ENCODE data around the gene COPS7A. TPM values are rescaled to one million over a fixed set of nuclear protein-coding genes. Genes with fewer than 3 reads are reported as not detected.
"Not testable (repeated sequence)": the region's sequence is repeated elsewhere in the genome, so short reads cannot be mapped to it uniquely, and the experiment has no call there.

COPS7A gene
- total RNA-seq, 6 experiments from 2014 or later: 103 to 122 (median 108) TPM

GRCh38 chr12:6729186-6729585, 5.3 kb downstream of the COPS7A start:
- DNase-seq: no peak
- Mint-ChIP-seq H3K27me3 (ENCODE audit: insufficient read depth) (no peaks in the 10 kb centered on the region; the same call in 1 of the 2 replicates), H3K9me3 (no peaks in the 10 kb centered on the region), H3K36me3 (ENCODE audit: low read depth) (peaks cover 15% of the 10 kb centered on the region; the same call in 1 of the 2 replicates), H3K4me3 (no peak overlapping the region), H3K4me1 (ENCODE audit: low read depth) (peaks cover 12% of the 10 kb centered on the region), H3K27ac (no peak overlapping the region)
- TF ChIP-seq, protein P1, sequence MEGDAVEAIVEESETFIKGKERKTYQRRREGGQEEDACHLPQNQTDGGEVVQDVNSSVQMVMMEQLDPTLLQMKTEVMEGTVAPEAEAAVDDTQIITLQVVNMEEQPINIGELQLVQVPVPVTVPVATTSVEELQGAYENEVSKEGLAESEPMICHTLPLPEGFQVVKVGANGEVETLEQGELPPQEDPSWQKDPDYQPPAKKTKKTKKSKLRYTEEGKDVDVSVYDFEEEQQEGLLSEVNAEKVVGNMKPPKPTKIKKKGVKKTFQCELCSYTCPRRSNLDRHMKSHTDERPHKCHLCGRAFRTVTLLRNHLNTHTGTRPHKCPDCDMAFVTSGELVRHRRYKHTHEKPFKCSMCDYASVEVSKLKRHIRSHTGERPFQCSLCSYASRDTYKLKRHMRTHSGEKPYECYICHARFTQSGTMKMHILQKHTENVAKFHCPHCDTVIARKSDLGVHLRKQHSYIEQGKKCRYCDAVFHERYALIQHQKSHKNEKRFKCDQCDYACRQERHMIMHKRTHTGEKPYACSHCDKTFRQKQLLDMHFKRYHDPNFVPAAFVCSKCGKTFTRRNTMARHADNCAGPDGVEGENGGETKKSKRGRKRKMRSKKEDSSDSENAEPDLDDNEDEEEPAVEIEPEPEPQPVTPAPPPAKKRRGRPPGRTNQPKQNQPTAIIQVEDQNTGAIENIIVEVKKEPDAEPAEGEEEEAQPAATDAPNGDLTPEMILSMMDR (IDR thresholded peaks at IDR 0.05): no peak

- H3K27me3 Mint-ChIP-seq (ENCODE audit: insufficient read depth): no peaks in the 10 kb centered on the region
- H3K27ac Mint-ChIP-seq: no peak overlapping the region
- DNase-seq: no peak
- no peak overlapping the region for H3K4me3 Mint-ChIP-seq
- peaks cover 15% of the 10 kb centered on the region; the same call in 1 of the 2 replicates for H3K36me3 Mint-ChIP-seq (ENCODE audit: low read depth)
- no peaks in the 10 kb centered on the region for H3K9me3 Mint-ChIP-seq
- peaks cover 10% of the 10 kb centered on the region for H3K4me1 Mint-ChIP-seq (ENCODE audit: low read depth)
- TF ChIP-seq, protein P1 (IDR thresholded peaks at IDR 0.05): no peak; the same call in 1 of the 2 replicates
These were observed 6.3 kb downstream of the COPS7A start for GRCh38 chr12:6730169-6730568.

GRCh38 chr12:6734506-6735387, 10.9 kb downstream of the COPS7A start:
- no peak for DNase-seq
- TF ChIP-seq, protein P1 (IDR thresholded peaks at IDR 0.05): no peak
- Mint-ChIP-seq H3K27ac (peak overlapping the region; percentile 84; the same call in 1 of the 2 replicates), H3K36me3 (ENCODE audit: low read depth) (peaks cover 19% of the 10 kb centered on the region; the same call in 1 of the 2 replicates), H3K9me3 (no peaks in the 10 kb centered on the region), H3K4me1 (ENCODE audit: low read depth) (peaks cover 17% of the 10 kb centered on the region), H3K27me3 (ENCODE audit: insufficient read depth) (no peaks in the 10 kb centered on the region), H3K4me3 (no peak overlapping the region)

GRCh38 chr12:6735448-6736191, 11.8 kb downstream of the COPS7A start:
- Mint-ChIP-seq H3K27ac (peak overlapping the region; percentile 84), H3K27me3 (ENCODE audit: insufficient read depth) (no peaks in the 10 kb centered on the region), H3K4me1 (ENCODE audit: low read depth) (peaks cover 17% of the 10 kb centered on the region), H3K36me3 (ENCODE audit: low read depth) (peaks cover 13% of the 10 kb centered on the region; the same call in 1 of the 2 replicates), H3K4me3 (no peak overlapping the region), H3K9me3 (no peaks in the 10 kb centered on the region)
- TF ChIP-seq, protein P1 (IDR thresholded peaks at IDR 0.05): peak; percentile 87
- peak; percentile 59 for DNase-seq

DNA sequence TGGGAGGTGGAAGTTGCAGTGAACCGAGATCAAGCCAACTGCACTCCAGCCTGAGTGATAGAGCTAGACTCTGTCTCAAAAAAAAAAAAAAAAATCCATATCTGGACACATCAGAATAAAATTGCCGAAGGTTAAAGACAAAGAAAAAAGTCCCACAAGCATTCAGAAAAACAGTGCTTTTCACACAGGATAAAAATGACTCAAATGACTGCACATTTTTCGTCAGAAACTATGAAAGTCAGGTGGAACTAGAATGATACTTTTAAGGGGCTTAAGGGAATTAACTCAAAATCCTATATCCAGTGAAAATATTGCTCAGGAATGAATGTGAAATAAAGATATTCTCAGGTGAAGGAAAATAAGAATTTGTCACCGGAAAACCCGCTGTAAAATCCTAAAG, 12.9 kb downstream of the COPS7A start:
- Mint-ChIP-seq H3K27ac (no peak overlapping the region), H3K4me3 (no peak overlapping the region), H3K4me1 (ENCODE audit: low read depth) (peaks cover 17% of the 10 kb centered on the region), H3K27me3 (ENCODE audit: insufficient read depth) (no peaks in the 10 kb centered on the region), H3K9me3 (no peaks in the 10 kb centered on the region), H3K36me3 (ENCODE audit: low read depth) (peaks cover 5% of the 10 kb centered on the region; the same call in 1 of the 2 replicates)
- no peak for DNase-seq
- TF ChIP-seq, protein P1 (IDR thresholded peaks at IDR 0.05): no peak

- H3K27ac Mint-ChIP-seq; H3K4me3 Mint-ChIP-seq; H3K36me3 Mint-ChIP-seq (ENCODE audit: low read depth); H3K9me3 Mint-ChIP-seq; DNase-seq; H3K27me3 Mint-ChIP-seq (ENCODE audit: insufficient read depth); H3K4me1 Mint-ChIP-seq (ENCODE audit: low read depth): not testable (repeated sequence)
These were observed 18.2 kb downstream of the COPS7A start for GRCh38 chr12:6742080-6742479.

Data from HFFc6 (cell line).